Kidney (tissue), 14 donors: Measurements from ENCODE around the gene C3orf22. TPM values are rescaled to one million over a fixed set of nuclear protein-coding genes. Genes with fewer than 3 reads are reported as not detected.

Experiments used
- DNase-seq, 5 donors: peaks; one replicate each; pipeline ENCODE4 v3.0.0-alpha.2; 2013 to 2020
- FAIRE-seq: peaks from 2 replicates; lab custom pipeline; 2012; peaks lifted over from hg19 to GRCh38; lab: Jason Lieb, UNC
- H3K27ac ChIP-seq, 2 donors: one replicate each; pipeline ENCODE4 v1.7.0; 2013; ENCODE audit warnings: low read depth in 2 of 2, low read length in 2 of 2, inconsistent platforms in 1 of 2
- H3K27me3 ChIP-seq: one replicate; pipeline ENCODE4 v1.7.1; 2013; ENCODE audit warnings: low read length, inconsistent platforms; ENCODE audit not compliant: control insufficient read depth, insufficient read depth
- H3K36me3 ChIP-seq, 3 donors: one replicate each; pipeline versions ENCODE4 v1.7.0 to v1.7.1; 2013; ENCODE audit warnings: low read length in 3 of 3, control low read depth in 1 of 3, inconsistent platforms in 1 of 3; ENCODE audit not compliant: insufficient read depth in 3 of 3, control insufficient read depth in 2 of 3
- H3K4me1 ChIP-seq, 3 donors: one replicate each; pipeline versions ENCODE4 v1.7.0 to v1.7.1; 2013; ENCODE audit warnings: low read length in 3 of 3, inconsistent platforms in 1 of 3, low read depth in 1 of 3; ENCODE audit not compliant: control insufficient read depth in 2 of 3, insufficient read depth in 2 of 3
- H3K4me3 ChIP-seq, 3 donors: one replicate each; pipeline versions ENCODE4 v1.7.0 to v1.8.1; 2013; ENCODE audit warnings: low read length in 3 of 3, control low read depth in 1 of 3, inconsistent platforms in 1 of 3
- H3K9ac ChIP-seq, 3 donors: one replicate each; pipeline versions ENCODE4 v1.7.0 to v1.7.1; 2013; ENCODE audit warnings: low read length in 3 of 3, control low read depth in 1 of 3, inconsistent platforms in 1 of 3
- H3K9me3 ChIP-seq, 3 donors: one replicate each; pipeline versions ENCODE4 v1.7.0 to v1.7.1; 2013; ENCODE audit warnings: low read length in 3 of 3, control low read depth in 1 of 3, inconsistent platforms in 1 of 3; ENCODE audit not compliant: control insufficient read depth in 2 of 3, insufficient read depth in 1 of 3
- intact Hi-C: fragments of 100-400 bp; cut with DNase I; formaldehyde crosslinking; loops from one replicate; pipeline ENCODE4 v1.11.1; 2022
- polyA plus RNA-seq: library from polyadenylated mRNA; stranded (reverse); fragments of 350-450 nt; fragmentation: Illumina TruSeq; extraction: RNeasy Lipid Tissue Mini Kit (QIAGEN cat#74804); gene quantifications from one replicate; pipeline ENCODE4 v1.2.3, GENCODE V29; 2014; ENCODE audit warnings: low read depth, low replicate concordance; ENCODE audit not compliant: insufficient read depth
- total RNA-seq: library from RNA; stranded (reverse); fragmentation: NEBNext Ultra II Directional; extraction: Animal tissue kit (Norgen Biotek cat#: 25700); gene quantifications from one replicate; pipeline ENCODE4 v1.2.1, GENCODE V29; 2021
- TF ChIP-seq, protein P1 (sequence below): IDR thresholded peaks from 3 replicates; pipeline ENCODE4 v1.5.1; 2012; ENCODE audit warnings: mild to moderate bottlenecking, moderate library complexity, borderline replicate concordance; ENCODE audit not compliant: insufficient read depth; ENCODE audit errors: extremely low read depth
- donor health status: control.
- donor health status: control.
- donor health status: control.
- donor health status: control.
- donor health status: control.
- donor health status: DM: yes; HTN: yes; CAD: no.
- donor health status: Normal renal cell carcinoma (clear cell type).

The C3orf22 gene
- total and polyA plus RNA-seq, 2 donors from 2014 or later = not detected

DNA sequence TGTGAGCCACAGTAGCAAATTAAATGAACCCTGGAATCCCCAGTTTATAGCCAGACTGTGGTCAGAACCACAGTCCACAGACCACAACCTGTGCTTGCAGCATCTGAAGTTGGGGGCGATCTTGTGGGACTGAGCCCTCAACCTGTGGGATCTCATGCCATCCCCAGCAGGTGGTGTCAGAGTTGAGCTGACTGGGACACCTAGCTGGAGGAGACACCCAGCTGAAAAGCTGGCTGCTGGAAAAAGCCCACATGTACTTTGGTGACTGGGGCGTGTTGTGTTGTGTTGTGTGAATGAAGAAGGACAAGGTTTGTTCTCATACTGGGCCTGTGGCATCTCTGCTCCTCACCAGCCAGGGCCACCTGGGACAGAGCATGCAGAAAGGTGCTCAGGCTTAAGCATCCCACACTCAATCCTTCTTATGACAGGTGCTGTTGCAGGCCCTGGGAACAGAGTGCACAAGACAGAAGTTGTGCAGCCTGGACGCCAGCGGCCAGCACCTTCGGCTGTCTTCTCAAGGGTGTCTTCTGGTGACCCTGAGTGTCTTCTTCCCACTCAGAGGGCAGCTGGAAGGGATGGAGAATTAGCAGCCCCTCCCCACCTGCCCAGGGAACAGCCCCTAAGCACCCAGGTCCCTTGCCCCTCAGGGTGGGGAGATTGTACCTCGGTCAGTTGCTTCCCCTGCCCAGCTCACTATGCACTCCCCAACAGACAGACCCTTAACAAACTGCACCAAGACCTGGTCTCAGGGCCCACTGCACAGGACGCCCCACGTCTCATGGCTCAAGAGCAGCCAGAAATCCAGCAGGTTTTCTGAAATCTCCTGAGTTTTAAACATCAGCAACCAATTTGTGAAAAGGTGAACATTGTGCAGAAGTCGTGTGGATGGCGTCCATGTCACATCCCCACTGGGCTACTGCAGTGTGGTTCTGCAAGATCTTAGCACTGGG is 39.0 kb downstream of the C3orf22 start:
- no peaks in the 10 kb centered on the region for H3K9me3 ChIP-seq
- no peak overlapping the region for H3K4me3 ChIP-seq
- no peak for FAIRE-seq
- H3K27me3 ChIP-seq = peaks cover 3% of the 10 kb centered on the region
- intact Hi-C loops = no loop called here
- H3K4me1 ChIP-seq = peaks cover 0 to 2% (median 0%) of the 10 kb centered on the region in 3 donors
- no peaks in the 10 kb centered on the region for H3K36me3 ChIP-seq
- H3K27ac ChIP-seq = no peak overlapping the region
- no peak overlapping the region for H3K9ac ChIP-seq
- TF ChIP-seq, protein P1, sequence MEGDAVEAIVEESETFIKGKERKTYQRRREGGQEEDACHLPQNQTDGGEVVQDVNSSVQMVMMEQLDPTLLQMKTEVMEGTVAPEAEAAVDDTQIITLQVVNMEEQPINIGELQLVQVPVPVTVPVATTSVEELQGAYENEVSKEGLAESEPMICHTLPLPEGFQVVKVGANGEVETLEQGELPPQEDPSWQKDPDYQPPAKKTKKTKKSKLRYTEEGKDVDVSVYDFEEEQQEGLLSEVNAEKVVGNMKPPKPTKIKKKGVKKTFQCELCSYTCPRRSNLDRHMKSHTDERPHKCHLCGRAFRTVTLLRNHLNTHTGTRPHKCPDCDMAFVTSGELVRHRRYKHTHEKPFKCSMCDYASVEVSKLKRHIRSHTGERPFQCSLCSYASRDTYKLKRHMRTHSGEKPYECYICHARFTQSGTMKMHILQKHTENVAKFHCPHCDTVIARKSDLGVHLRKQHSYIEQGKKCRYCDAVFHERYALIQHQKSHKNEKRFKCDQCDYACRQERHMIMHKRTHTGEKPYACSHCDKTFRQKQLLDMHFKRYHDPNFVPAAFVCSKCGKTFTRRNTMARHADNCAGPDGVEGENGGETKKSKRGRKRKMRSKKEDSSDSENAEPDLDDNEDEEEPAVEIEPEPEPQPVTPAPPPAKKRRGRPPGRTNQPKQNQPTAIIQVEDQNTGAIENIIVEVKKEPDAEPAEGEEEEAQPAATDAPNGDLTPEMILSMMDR = no peak
- peak in 1 of 5 donors; percentile 29 for DNase-seq

DNA sequence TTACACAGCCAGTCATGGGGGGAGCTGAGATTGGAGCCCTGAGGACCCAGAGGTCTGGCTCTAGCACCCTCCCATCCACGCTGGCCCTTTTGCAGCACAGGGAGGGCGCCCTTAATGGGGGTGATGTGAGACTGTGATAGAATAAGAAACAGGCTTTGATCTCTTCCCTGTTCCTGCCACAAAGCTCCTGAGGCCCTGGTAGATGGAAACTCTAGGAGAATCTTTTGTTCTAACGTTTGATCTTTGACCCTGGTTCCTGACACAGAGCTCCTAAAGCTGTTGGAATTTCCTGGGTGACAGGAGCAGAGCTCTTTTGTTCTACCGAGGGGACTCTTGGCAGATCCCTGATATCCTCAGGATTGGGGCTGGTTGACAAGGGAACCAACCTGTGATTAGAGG is 40.0 kb downstream of the C3orf22 start:
- no peaks in the 10 kb centered on the region for H3K36me3 ChIP-seq
- peaks cover 3% of the 10 kb centered on the region for H3K27me3 ChIP-seq
- H3K4me3 ChIP-seq = no peak overlapping the region
- H3K9me3 ChIP-seq = no peaks in the 10 kb centered on the region
- peaks cover 0 to 2% (median 0%) of the 10 kb centered on the region in 3 donors for H3K4me1 ChIP-seq
- intact Hi-C loops = no loop called here
- TF ChIP-seq, protein P1 = no peak
- H3K9ac ChIP-seq = no peak overlapping the region
- no peak for DNase-seq
- FAIRE-seq = no peak
- H3K27ac ChIP-seq = no peak overlapping the region

DNA sequence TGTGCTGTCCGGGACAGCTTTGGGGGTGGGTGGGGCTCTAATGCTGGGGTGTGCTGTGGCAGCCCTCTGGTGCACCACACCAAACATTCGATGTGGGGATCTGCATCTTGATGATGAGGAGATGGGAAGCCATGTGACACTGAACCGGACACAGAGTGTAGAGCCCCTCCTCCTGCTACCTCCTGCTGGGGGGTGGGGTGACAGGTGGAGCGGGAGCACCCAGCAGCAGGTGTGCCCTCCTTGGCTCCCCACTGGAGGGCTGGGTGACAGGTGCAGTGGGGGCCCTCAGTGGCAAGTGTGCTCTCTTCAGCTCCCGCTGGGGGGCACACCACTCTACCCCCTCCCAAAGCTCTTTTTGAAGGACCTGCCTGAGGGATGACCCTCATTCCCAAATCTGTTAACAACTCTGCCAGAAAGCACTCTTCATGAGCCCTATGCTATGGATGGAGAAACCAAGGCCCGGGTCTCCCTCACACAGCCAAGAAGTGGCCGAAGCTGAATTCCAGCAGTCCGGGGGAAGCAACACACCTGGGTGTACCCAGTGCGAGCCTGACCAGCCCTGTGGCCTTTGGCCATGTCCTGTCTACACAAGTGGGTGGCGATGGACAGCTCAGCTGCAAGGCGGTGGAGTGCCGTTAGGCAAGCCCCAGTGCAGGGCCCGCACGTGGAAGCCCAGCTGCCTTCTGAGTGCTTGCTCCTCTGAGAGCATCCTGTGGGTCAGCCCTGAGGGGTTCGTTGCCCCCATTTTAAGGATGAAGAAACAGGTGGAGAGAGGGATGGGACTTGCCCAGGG is 40.5 kb downstream of the C3orf22 start:
- Histone ChIP-seq H3K4me3 (no peak overlapping the region), H3K4me1 (no peaks in the 10 kb centered on the region), H3K36me3 (no peaks in the 10 kb centered on the region), H3K27ac (no peak overlapping the region), H3K9me3 (no peaks in the 10 kb centered on the region), H3K9ac (no peak overlapping the region), H3K27me3 (no peaks in the 10 kb centered on the region)
- FAIRE-seq (no peak), DNase-seq (peak in 1 of 5 donors; percentile 51)
- intact Hi-C loops = no loop called here
- TF ChIP-seq, protein P1 = no peak
